MM.1S (cell line): ENCODE data around the gene NTRK2.
"Not testable (repeated sequence)": the region's sequence is repeated elsewhere in the genome, so short reads cannot be mapped to it uniquely, and the experiment has no call there.

Experiments used
- DNase-seq: peaks from one replicate; pipeline ENCODE4 v3.0.0-alpha.2; 2015
- H2AFZ ChIP-seq: fragments of 300-600 bp; sonication (generic); 2 replicates; pipeline ENCODE4 v1.6.0; 2016; ENCODE audit warnings: antibody characterized with exemption, low read length
- H3F3A ChIP-seq: fragments of 300-600 bp; sonication (generic); 2 replicates; pipeline ENCODE4 v1.6.1; 2016; ENCODE audit warnings: mild to moderate bottlenecking, antibody characterized with exemption, low read length, moderate library complexity, mixed read lengths; ENCODE audit not compliant: insufficient read depth
- H3K27ac ChIP-seq: fragments of 300-600 bp; sonication (generic); 2 replicates; pipeline ENCODE4 v1.5.1; 2016; ENCODE audit warnings: mild to moderate bottlenecking, low read length
- H3K27me3 ChIP-seq: fragments of 300-600 bp; sonication (generic); replicated peaks from 2 replicates; pipeline ENCODE4 v1.6.0; 2016; ENCODE audit warnings: low read length; ENCODE audit not compliant: insufficient read depth
- H3K36me3 ChIP-seq: fragments of 300-600 bp; sonication (generic); replicated peaks from 2 replicates; pipeline ENCODE4 v1.6.1; 2016; ENCODE audit warnings: mild to moderate bottlenecking, low read length, mixed read lengths; ENCODE audit not compliant: insufficient read depth
- H3K4me1 ChIP-seq: fragments of 300-600 bp; sonication (generic); 2 replicates; pipeline ENCODE4 v1.6.1; 2016; ENCODE audit warnings: low read length, mixed read lengths
- H3K4me2 ChIP-seq: fragments of 300-600 bp; sonication (generic); 2 replicates; pipeline ENCODE4 v1.6.0; 2016; ENCODE audit warnings: low read depth, low read length
- H3K4me3 ChIP-seq: fragments of 300-600 bp; sonication (generic); 2 replicates; pipeline ENCODE4 v1.5.1; 2016; ENCODE audit warnings: low read length, mixed read lengths
- H3K79me2 ChIP-seq: fragments of 300-600 bp; sonication (generic); 2 replicates; pipeline ENCODE4 v1.6.1; 2016; ENCODE audit warnings: mixed run types, low read length, mixed read lengths
- H3K9ac ChIP-seq: fragments of 300-600 bp; sonication (generic); 2 replicates; pipeline ENCODE4 v1.6.1; 2016; ENCODE audit warnings: low read length, mixed read lengths
- H3K9me2 ChIP-seq: fragments of 300-600 bp; sonication (generic); replicated peaks from 2 replicates; pipeline ENCODE4 v1.6.1; 2016; ENCODE audit warnings: mild to moderate bottlenecking, low read length, mixed read lengths; ENCODE audit not compliant: insufficient read depth
- H3K9me3 ChIP-seq: fragments of 300-600 bp; sonication (generic); replicated peaks from 2 replicates; pipeline ENCODE4 v1.6.1; 2016; ENCODE audit warnings: mild to moderate bottlenecking, low read length, mixed read lengths; ENCODE audit not compliant: insufficient read depth
- H4K20me1 ChIP-seq: fragments of 300-600 bp; sonication (generic); 2 replicates; pipeline ENCODE4 v1.6.1; 2016; ENCODE audit warnings: mild to moderate bottlenecking, low read length, moderate library complexity, mixed read lengths; ENCODE audit not compliant: insufficient read depth
- EZH2 ChIP-seq: fragments of 300-600 bp; sonication (generic); optimal IDR thresholded peaks from 2 replicates; pipeline ENCODE3; 2017; ENCODE audit warnings: low read depth, mild to moderate bottlenecking, antibody characterized with exemption, low read length, mixed read lengths
- EZH2phosphoT487 ChIP-seq: fragments of 300-600 bp; sonication (generic); IDR thresholded peaks from 2 replicates; pipeline ENCODE4 v1.6.1; 2018; ENCODE audit warnings: antibody characterized with exemption, low read length
- TF ChIP-seq, protein P1 (sequence below): fragments of 300-600 bp; sonication (generic); IDR thresholded peaks from 2 replicates; pipeline ENCODE4 v1.5.1; 2016; ENCODE audit warnings: antibody characterized with exemption, low read length, mixed read lengths

Gene NTRK2

DNA sequence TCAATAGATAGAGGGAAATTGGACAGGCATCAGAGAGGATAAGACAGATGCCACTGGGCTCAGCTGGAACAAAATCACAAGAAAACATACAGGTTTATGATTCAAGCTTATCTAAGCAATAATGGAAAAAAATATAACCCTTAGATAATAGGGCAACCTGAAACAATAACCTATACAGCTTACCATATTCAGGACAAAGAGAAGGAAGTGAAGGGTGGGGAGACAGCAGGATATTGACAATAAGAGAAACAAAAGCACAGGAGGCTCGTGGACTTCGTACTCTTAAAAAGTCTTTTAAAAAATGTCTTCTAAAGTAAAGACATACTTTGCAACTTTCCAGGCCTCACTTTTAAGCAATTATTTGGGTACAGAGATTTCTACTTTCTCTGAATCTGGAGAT, 225.3 kb downstream of the NTRK2 start:
- Histone ChIP-seq H3K9ac (no peak overlapping the region), H3K27me3 (no peaks in the 10 kb centered on the region)

DNA sequence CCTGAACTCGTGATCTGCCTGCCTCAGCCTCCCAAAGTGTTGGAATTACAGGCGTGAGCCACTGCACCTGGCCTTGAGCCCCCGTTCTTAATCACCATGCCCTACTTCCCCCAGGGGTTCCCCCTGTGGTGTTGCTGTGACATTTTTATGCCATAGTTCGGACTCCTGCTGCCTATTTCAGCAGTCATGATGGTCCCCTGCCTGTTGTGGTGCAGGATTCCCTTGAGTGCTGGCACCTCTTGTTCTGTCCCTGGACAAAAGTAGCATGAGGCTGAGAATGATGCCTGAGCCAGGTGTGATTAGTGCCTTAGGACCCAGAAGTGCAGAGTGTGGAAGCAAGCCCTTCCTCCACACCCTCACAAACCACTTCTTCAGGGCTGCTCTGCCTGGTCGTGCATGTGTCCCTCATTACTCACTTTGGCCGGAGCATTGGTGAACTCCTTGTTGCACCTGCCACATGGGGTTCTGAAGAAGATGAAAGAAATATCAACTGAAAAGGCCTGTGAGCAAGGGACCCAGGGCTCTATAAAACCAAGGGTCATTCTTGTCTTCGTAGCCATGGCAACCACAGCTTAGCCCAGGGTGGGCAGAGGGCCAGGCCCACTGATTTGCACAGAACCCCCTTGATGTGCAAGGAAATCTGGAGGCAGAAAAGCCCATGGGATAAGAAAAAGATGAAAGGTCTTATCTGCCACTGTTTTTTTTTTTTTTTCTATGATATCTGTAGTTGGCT, 228.0 kb downstream of the NTRK2 start:
- H2AFZ ChIP-seq, result no peak overlapping the region
- no peak for DNase-seq

More for the DNA sequence above, 225.3 kb downstream of the NTRK2 start:
- H3K27ac ChIP-seq, result no peak overlapping the region
- H3K4me3 ChIP-seq, result no peak overlapping the region
- no peaks in the 10 kb centered on the region for H3K9me2 ChIP-seq
- no peak for TF ChIP-seq EZH2phosphoT487
- no peak for TF ChIP-seq EZH2
- TF ChIP-seq, protein P1, sequence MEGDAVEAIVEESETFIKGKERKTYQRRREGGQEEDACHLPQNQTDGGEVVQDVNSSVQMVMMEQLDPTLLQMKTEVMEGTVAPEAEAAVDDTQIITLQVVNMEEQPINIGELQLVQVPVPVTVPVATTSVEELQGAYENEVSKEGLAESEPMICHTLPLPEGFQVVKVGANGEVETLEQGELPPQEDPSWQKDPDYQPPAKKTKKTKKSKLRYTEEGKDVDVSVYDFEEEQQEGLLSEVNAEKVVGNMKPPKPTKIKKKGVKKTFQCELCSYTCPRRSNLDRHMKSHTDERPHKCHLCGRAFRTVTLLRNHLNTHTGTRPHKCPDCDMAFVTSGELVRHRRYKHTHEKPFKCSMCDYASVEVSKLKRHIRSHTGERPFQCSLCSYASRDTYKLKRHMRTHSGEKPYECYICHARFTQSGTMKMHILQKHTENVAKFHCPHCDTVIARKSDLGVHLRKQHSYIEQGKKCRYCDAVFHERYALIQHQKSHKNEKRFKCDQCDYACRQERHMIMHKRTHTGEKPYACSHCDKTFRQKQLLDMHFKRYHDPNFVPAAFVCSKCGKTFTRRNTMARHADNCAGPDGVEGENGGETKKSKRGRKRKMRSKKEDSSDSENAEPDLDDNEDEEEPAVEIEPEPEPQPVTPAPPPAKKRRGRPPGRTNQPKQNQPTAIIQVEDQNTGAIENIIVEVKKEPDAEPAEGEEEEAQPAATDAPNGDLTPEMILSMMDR, result no peak
- H3K4me2 ChIP-seq, result no peak overlapping the region
- no peaks in the 10 kb centered on the region for H4K20me1 ChIP-seq
- H3K36me3 ChIP-seq, result no peaks in the 10 kb centered on the region
- no peak for DNase-seq
- H3F3A ChIP-seq, result no peaks in the 10 kb centered on the region
- no peaks in the 10 kb centered on the region for H3K4me1 ChIP-seq
- no peaks in the 10 kb centered on the region for H3K79me2 ChIP-seq
- no peak overlapping the region for H2AFZ ChIP-seq
- H3K9me3 ChIP-seq, result no peaks in the 10 kb centered on the region

DNA sequence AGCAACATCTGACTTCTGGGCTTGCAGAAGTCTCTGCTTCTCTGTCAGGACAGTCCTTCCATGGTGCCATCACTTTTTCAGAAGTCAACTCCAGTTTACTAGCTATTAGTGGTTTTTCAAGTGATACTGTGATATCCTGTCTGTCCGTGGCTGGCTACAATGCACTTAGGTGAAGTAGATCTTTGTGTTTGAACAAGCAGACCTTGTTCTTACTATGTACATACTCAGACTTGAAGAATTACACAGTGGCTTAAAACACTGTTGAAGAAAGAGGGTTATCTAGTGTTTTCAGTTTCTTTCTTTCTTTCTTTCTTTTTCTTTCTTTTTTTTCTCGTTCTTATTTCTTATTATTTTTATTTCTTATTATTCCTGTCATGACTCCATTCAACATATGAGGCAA, 228.7 kb downstream of the NTRK2 start:
- no peak overlapping the region for H3K4me2 ChIP-seq
- no peak overlapping the region for H3K9ac ChIP-seq
- no peaks in the 10 kb centered on the region for H3K4me1 ChIP-seq
- H3K27me3 ChIP-seq, result no peaks in the 10 kb centered on the region
- no peak for DNase-seq
- H3K79me2 ChIP-seq, result no peaks in the 10 kb centered on the region
- H4K20me1 ChIP-seq, result no peaks in the 10 kb centered on the region
- H3K9me2 ChIP-seq, result no peaks in the 10 kb centered on the region
- no peak for TF ChIP-seq EZH2phosphoT487
- TF ChIP-seq EZH2, result no peak
- TF ChIP-seq, protein P1, result no peak
- H3F3A ChIP-seq, result no peaks in the 10 kb centered on the region
- H2AFZ ChIP-seq, result no peak overlapping the region
- no peaks in the 10 kb centered on the region for H3K36me3 ChIP-seq
- H3K27ac ChIP-seq, result no peak overlapping the region
- no peaks in the 10 kb centered on the region for H3K9me3 ChIP-seq
- H3K4me3 ChIP-seq, result no peak overlapping the region

More for the DNA sequence above, 228.0 kb downstream of the NTRK2 start:
- Histone ChIP-seq H3K79me2 (no peaks in the 10 kb centered on the region), H3K9me2 (no peaks in the 10 kb centered on the region), H3K27ac (no peak overlapping the region), H4K20me1 (no peaks in the 10 kb centered on the region), H3K4me1 (no peaks in the 10 kb centered on the region), H3F3A (no peaks in the 10 kb centered on the region), H3K27me3 (no peaks in the 10 kb centered on the region), H3K9me3 (no peaks in the 10 kb centered on the region), H3K4me3 (no peak overlapping the region), H3K9ac (no peak overlapping the region), H3K4me2 (no peak overlapping the region), H3K36me3 (no peaks in the 10 kb centered on the region)
- TF ChIP-seq, protein P1, result no peak
- TF ChIP-seq EZH2, result no peak
- no peak for TF ChIP-seq EZH2phosphoT487

DNA sequence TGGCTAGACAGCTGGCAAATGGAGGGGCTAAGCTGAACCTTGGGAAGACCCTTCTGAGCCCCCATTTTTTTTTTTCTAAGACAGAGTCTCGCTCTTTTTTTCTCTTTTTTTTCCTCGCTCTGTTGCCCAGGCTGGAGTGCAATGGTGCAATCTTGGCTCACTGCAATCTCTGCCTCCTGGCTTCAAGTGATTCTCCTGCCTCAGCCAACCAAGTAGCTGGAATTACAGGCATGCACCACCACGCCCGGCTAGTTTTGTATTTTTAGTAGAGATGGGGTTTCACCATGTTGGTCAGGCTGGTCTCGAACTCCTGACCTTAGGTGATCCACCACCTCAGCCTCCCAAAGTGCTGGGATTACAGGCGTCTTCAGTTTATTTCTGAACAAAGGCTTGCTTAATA, 229.1 kb downstream of the NTRK2 start:
- not testable (repeated sequence) for H3F3A ChIP-seq, H3K4me1 ChIP-seq, H3K9ac ChIP-seq, DNase-seq, H3K9me2 ChIP-seq, H3K36me3 ChIP-seq, H3K27ac ChIP-seq, H2AFZ ChIP-seq, H3K27me3 ChIP-seq, H4K20me1 ChIP-seq, H3K79me2 ChIP-seq, H3K4me3 ChIP-seq, H3K4me2 ChIP-seq, H3K9me3 ChIP-seq
